OCI-LY1 (cell line): Measurements from ENCODE around the gene RAD51B.

Source experiments
- EZH2 ChIP-seq: fragments of 200-600 bp; sonication (generic), shearing (Covaris generic); IDR thresholded peaks from 2 replicates; pipeline ENCODE4 v1.8.0; 2017; ENCODE audit warnings: borderline replicate concordance, mixed run types, mild to moderate bottlenecking, antibody characterized with exemption, low read length, moderate library complexity, mixed read lengths
- TF ChIP-seq, protein P1 (sequence below): fragments of 200-600 bp; sonication (generic), shearing (Covaris generic); IDR thresholded peaks from 2 replicates; pipeline ENCODE4 v1.5.1; 2017; ENCODE audit warnings: mild to moderate bottlenecking, antibody characterized with exemption, low read length, moderate library complexity, mixed read lengths

- TF ChIP-seq, protein P1, sequence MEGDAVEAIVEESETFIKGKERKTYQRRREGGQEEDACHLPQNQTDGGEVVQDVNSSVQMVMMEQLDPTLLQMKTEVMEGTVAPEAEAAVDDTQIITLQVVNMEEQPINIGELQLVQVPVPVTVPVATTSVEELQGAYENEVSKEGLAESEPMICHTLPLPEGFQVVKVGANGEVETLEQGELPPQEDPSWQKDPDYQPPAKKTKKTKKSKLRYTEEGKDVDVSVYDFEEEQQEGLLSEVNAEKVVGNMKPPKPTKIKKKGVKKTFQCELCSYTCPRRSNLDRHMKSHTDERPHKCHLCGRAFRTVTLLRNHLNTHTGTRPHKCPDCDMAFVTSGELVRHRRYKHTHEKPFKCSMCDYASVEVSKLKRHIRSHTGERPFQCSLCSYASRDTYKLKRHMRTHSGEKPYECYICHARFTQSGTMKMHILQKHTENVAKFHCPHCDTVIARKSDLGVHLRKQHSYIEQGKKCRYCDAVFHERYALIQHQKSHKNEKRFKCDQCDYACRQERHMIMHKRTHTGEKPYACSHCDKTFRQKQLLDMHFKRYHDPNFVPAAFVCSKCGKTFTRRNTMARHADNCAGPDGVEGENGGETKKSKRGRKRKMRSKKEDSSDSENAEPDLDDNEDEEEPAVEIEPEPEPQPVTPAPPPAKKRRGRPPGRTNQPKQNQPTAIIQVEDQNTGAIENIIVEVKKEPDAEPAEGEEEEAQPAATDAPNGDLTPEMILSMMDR = no peak
- TF ChIP-seq EZH2 = no peak
Observed at GRCh38 chr14:68421116-68421515, 601.5 kb downstream of the RAD51B start.
